Testis (tissue), 2 donors: Measurements from ENCODE around the gene KIF1A.

ENCODE experiments used
- CTCF ChIP-seq, 3 experiments: fragments of 450-650 bp in 2 of 3; fragments of 200-600 bp in 1 of 3; sonication (generic) in 1 of 3; IDR thresholded peaks; one replicate each; pipeline ENCODE4 v1.5.1; 2016 to 2019; ENCODE audit warnings: antibody characterized with exemption in 3 of 3, mild to moderate bottlenecking in 2 of 3, moderate library complexity in 1 of 3
- POLR2A ChIP-seq: fragments of 450-650 bp; IDR thresholded peaks from one replicate; pipeline ENCODE4 v1.6.1; 2017; ENCODE audit warnings: antibody characterized with exemption, mild to moderate bottlenecking, moderate library complexity

DNA sequence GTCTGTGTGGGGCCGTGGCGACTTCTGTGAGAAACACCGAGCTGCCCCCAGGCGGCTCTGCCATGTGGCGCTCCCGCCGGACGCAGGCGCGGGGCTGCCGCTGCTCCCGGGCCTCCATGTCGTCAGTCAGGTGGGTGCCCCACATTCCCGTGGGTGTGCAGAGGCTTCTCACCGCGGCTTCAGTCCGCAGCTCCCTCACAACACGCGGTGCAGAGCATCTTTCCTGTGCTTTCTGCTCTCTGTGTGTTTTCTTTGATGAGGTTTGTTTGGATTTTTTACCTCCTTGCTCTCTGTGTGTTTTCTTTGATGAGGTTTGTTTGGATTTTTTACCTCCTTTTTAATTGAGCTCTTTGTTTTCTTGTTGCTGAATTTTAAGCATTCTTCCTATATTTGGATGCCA lies 115.4 kb downstream of the KIF1A start:
- TF ChIP-seq CTCF (IDR thresholded peaks at IDR 0.05) = no peak
- TF ChIP-seq POLR2A = no peak
